ENCODE results near the gene PEX3. TPM values are rescaled to one million over a fixed set of nuclear protein-coding genes. Genes with fewer than 3 reads are reported as not detected.
A peak's percentile ranks its signal among the peaks of the same experiment; 100 is the strongest.

Gene PEX3, protein sequence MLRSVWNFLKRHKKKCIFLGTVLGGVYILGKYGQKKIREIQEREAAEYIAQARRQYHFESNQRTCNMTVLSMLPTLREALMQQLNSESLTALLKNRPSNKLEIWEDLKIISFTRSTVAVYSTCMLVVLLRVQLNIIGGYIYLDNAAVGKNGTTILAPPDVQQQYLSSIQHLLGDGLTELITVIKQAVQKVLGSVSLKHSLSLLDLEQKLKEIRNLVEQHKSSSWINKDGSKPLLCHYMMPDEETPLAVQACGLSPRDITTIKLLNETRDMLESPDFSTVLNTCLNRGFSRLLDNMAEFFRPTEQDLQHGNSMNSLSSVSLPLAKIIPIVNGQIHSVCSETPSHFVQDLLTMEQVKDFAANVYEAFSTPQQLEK
- 10 to 100 TPM in 3 of 4 donors, 1 to 10 TPM in 1; 9.8 to 18.2 (median 12.3) TPM for total RNA-seq

DNA sequence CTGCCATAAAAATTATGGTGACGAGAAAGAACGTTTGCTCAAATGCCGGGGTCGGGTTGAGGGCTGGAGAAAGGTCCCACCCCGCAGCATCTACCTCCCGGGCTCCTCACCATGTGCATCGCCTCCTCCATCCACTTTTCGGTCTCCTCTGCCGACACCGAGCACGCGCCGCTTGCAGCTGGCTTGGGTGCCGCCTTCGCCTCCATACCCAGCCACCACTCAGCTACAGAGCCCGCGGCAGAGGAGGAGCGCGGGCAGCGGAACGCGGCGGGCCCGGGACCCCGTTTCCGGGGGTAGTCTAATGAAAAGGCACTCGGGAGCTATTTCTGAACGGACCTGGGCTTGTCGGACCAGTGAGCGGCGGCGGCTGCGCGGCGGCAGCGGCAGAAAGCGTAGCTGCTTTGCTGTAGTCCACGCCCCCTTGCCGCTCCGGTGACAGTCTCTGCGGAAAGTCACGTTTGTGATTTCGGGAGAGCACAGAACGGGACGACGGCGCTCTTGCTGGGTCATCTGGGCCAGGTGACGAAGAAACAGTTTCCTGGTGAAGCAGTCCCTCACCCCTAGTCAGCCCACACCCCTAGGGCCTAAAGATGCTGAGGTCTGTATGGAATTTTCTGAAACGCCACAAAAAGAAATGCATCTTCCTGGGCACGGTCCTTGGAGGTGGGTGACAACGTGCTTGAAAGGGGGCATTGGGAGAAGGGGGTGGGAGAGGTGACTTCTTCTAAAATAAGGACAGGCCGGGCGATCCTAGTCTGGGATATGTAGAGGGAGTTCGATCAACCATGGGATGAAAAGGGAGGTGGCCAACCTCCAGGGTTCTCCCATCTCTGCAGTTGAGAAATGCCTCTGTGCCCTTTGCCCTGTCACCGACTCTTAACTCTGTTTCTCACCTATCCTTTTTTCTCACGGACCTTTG, at the start of gene PEX3, which contains the start of gene ADAT2:
Gene PEX3 (plus strand): TSS at position 353 of the 919 bp plus-strand sequence. CDS start 238 bp downstream, at position 591.
Gene ADAT2 (minus strand): TSS at position 243 of the 919 bp plus-strand sequence. CDS start 37 bp downstream, at position 206.
- Histone ChIP-seq H3K4me1 (peaks cover 18 to 23% of the 10 kb centered on the region in 2 donors), H3K4me3 (peak within 1 kb of the TSS; percentile 62 to 87 (median 74)), H3K36me3 (no peaks in the 10 kb centered on the region), H3K27me3 (no peaks in the 10 kb centered on the region), H3K27ac (peak within 1 kb of the TSS; percentile 78 to 87 (median 84)), H3K9me3 (no peaks in the 10 kb centered on the region)
- in situ Hi-C loops (cut with MboI; ENCODE audit: low sequenced_read_pairs in 4 of 4), result no loop called here
- peak; percentile 88 to 92 for DNase-seq
- intact Hi-C loops (cut with DNase I; ENCODE audit: low total_unique reads), result loop anchor here (2.0 kb wide), 2 partner anchors 390 to 392 kb away; partner anchors contain the start of genes AIG1 and LTV1
- TF ChIP-seq, protein P1, sequence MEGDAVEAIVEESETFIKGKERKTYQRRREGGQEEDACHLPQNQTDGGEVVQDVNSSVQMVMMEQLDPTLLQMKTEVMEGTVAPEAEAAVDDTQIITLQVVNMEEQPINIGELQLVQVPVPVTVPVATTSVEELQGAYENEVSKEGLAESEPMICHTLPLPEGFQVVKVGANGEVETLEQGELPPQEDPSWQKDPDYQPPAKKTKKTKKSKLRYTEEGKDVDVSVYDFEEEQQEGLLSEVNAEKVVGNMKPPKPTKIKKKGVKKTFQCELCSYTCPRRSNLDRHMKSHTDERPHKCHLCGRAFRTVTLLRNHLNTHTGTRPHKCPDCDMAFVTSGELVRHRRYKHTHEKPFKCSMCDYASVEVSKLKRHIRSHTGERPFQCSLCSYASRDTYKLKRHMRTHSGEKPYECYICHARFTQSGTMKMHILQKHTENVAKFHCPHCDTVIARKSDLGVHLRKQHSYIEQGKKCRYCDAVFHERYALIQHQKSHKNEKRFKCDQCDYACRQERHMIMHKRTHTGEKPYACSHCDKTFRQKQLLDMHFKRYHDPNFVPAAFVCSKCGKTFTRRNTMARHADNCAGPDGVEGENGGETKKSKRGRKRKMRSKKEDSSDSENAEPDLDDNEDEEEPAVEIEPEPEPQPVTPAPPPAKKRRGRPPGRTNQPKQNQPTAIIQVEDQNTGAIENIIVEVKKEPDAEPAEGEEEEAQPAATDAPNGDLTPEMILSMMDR (IDR thresholded peaks at IDR 0.05 in 4 of 5, conservative IDR thresholded peaks at IDR 0.05 in 1 of 5), result no peak
- peak; percentile 50 to 77 for TF ChIP-seq POLR2A (IDR thresholded peaks at IDR 0.05)
- ATAC-seq, result peak; percentile 96

DNA sequence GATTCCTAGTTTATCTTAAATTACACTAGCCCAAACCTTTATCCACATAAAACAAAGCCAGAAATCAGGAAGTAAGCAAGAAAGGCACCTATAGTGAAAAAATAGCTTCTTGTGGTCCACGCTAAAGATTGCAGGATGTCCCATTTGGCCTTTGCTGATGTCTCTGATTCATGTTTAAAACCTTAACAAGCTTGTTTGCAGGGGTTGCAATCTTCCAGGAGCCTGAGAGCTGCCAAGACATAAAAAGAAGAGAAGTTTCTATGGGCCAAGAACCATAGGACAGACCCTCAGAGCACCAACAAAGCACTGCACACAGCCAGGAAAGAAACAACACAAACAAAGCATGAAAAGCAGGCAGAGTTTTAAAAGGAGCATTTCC, 49.5 kb upstream of the PEX3 start:
- in situ Hi-C loops (cut with MboI; ENCODE audit: low sequenced_read_pairs in 4 of 4) (loop anchor here in 1 of 4 donors (25.0 kb wide), 2 partner anchors 714 to 914 kb away; no protein-coding TSS in a partner anchor), intact Hi-C loops (cut with DNase I; ENCODE audit: low total_unique reads) (no loop called here)
- TF ChIP-seq POLR2A (IDR thresholded peaks at IDR 0.05), result no peak
- TF ChIP-seq, protein P1 (IDR thresholded peaks at IDR 0.05 in 4 of 5, conservative IDR thresholded peaks at IDR 0.05 in 1 of 5), result no peak
- no peak for ATAC-seq
- Histone ChIP-seq H3K27ac (no peak overlapping the region), H3K4me3 (no peak overlapping the region), H3K4me1 (peaks cover 0 to 4% of the 10 kb centered on the region in 2 donors), H3K36me3 (no peaks in the 10 kb centered on the region), H3K27me3 (peaks cover 0 to 3% (median 0%) of the 10 kb centered on the region in 3 donors), H3K9me3 (no peaks in the 10 kb centered on the region)
- no peak for DNase-seq

DNA sequence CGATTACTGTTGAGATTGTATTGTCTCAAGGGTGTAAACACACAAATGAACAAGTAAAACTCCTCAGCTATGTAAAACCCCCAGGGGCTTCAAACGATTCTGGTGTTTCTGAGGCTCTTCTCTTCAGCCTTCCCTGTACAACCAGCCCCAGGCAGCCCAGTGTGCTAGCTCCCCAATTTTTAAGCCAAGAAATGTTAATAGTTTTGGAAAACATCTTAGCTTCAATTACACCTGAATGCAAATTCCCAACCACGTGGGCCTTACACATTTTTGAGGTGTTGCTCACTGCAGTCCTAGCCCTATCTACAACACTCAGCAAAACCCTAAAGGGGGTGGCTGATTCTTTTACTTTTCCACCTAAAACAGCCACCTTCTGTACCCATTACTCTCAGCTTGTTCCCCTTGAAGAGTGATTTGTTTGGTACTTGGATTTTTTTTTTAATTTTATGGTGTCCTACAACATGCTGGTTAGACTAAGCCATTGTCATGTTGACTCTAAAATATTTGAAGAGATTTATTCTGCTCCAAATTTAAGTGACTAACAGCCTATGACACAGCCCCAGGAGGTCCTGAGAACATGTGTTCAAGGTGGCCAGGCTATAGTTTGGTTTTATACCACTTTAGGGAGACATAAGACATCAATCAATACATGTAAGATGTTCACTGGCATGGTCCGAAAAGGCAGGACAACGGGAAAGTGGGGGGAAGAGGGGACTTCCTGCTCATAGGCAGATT, 48.8 kb upstream of the PEX3 start:
- in situ Hi-C loops (cut with MboI; ENCODE audit: low sequenced_read_pairs in 4 of 4), result loop anchor here in 1 of 4 donors (25.0 kb wide), 2 partner anchors 715 to 915 kb away; no protein-coding TSS in a partner anchor
- Histone ChIP-seq H3K4me1 (peaks cover 0 to 4% of the 10 kb centered on the region in 2 donors), H3K9me3 (no peaks in the 10 kb centered on the region), H3K36me3 (no peaks in the 10 kb centered on the region), H3K27ac (no peak overlapping the region), H3K4me3 (no peak overlapping the region), H3K27me3 (peaks cover 0 to 3% (median 0%) of the 10 kb centered on the region in 3 donors)
- TF ChIP-seq POLR2A (IDR thresholded peaks at IDR 0.05), result no peak
- TF ChIP-seq, protein P1 (IDR thresholded peaks at IDR 0.05 in 4 of 5, conservative IDR thresholded peaks at IDR 0.05 in 1 of 5), result no peak
- intact Hi-C loops (cut with DNase I; ENCODE audit: low total_unique reads), result no loop called here
- ATAC-seq (no peak), DNase-seq (no peak)

DNA sequence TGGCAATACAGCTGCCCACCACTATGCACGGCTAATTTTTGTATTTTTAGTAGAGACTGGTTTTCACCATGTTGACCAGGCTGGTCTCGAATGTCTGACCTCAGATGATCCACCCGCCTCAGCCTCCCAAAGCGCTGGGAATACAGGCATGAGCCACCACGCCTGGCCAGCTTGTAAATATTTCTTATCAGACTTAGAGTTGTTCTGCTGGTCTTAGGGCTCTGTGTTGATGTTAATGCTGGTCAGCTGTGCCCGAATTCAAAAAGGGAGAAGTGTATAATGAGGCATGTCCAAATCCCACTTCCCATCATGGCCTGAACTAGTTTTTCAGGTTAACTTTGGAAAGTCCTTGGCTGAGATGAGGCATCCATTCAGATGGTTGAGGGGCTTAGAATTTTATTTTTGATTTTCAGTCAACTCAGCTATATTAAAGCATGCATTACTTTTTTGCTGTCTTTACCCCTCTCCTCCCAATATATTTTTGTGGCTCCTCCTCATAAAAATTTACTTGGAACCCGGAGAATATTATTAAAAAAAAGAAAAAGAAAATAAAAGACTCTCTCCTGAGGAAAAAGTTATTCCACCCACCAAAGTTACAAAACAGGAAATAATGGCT, 47.8 kb upstream of the PEX3 start:
- DNase-seq (no peak), ATAC-seq (no peak)
- TF ChIP-seq, protein P1 (IDR thresholded peaks at IDR 0.05 in 4 of 5, conservative IDR thresholded peaks at IDR 0.05 in 1 of 5), result no peak
- in situ Hi-C loops (cut with MboI; ENCODE audit: low sequenced_read_pairs in 4 of 4) (loop anchor here in 1 of 4 donors (25.0 kb wide), 2 partner anchors 716 to 916 kb away; no protein-coding TSS in a partner anchor), intact Hi-C loops (cut with DNase I; ENCODE audit: low total_unique reads) (no loop called here)
- Histone ChIP-seq H3K36me3 (no peaks in the 10 kb centered on the region), H3K27ac (no peak overlapping the region), H3K9me3 (no peaks in the 10 kb centered on the region), H3K4me3 (no peak overlapping the region), H3K4me1 (peaks cover 0 to 4% of the 10 kb centered on the region in 2 donors), H3K27me3 (no peaks in the 10 kb centered on the region)

Measured in gastrocnemius medialis (tissue), 4 donors.